ENCODE data around the gene GSS.

DNA sequence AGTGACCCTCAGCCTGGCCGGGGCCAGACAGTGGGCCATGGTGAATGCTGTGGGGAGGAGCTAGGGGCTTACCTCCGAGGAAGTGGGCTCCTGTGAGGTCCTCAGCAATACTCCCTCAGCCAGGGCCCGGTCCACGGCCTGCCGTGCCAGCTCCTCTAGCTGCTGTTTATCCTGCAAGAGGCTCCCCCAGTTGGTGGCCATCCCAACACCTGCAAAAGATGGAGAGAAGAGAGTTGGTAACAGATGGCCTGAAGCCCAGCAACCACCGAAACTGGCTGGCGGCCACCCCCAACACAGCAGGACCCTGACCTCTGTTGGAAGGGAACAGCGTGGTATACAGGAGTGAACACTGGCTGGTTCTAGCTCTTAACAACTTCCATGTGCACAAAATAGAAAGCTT lies 4.0 kb downstream of the GSS start:
- TF ChIP-seq, protein P1, sequence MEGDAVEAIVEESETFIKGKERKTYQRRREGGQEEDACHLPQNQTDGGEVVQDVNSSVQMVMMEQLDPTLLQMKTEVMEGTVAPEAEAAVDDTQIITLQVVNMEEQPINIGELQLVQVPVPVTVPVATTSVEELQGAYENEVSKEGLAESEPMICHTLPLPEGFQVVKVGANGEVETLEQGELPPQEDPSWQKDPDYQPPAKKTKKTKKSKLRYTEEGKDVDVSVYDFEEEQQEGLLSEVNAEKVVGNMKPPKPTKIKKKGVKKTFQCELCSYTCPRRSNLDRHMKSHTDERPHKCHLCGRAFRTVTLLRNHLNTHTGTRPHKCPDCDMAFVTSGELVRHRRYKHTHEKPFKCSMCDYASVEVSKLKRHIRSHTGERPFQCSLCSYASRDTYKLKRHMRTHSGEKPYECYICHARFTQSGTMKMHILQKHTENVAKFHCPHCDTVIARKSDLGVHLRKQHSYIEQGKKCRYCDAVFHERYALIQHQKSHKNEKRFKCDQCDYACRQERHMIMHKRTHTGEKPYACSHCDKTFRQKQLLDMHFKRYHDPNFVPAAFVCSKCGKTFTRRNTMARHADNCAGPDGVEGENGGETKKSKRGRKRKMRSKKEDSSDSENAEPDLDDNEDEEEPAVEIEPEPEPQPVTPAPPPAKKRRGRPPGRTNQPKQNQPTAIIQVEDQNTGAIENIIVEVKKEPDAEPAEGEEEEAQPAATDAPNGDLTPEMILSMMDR (IDR thresholded peaks at IDR 0.05; ENCODE audit: extremely low read depth in 1 of 2, insufficient read depth in 1 of 2, low read depth in 1 of 2, low read length in 2 of 2): no peak
- TF ChIP-seq EZH2 (IDR thresholded peaks at IDR 0.05; ENCODE audit: borderline replicate concordance, low read depth, low read length, severe bottlenecking) (no peak), POLR2A (IDR thresholded peaks at IDR 0.05; ENCODE audit: low read depth, low read length) (no peak), POLR2AphosphoS5 (IDR thresholded peaks at IDR 0.05; ENCODE audit: insufficient read depth, low read depth, low read length) (no peak)

Data from endothelial cell of umbilical vein (primary cell).